Natural killer cell (primary cell): ENCODE data around the gene SLC9C1. TPM values are rescaled to one million over a fixed set of nuclear protein-coding genes. Genes with fewer than 3 reads are reported as not detected.

Experiments used
- ATAC-seq, 3 donors: fragments of 150-1000 bp in 2 of 3; fragments of 200-7000 bp in 1 of 3; cut with Tn5 transposase; 1 replicate in 1 of 3; 2 replicates in 2 of 3; pipeline ENCODE4 v1.10.0; 2021; ENCODE audit warnings: mild to moderate bottlenecking in 2 of 3, moderate library complexity in 2 of 3
- DNase-seq, 2 donors: peaks; one replicate each; pipeline versions ENCODE4 v3.0.0 to v3.0.0-alpha.2; 2013 to 2021; ENCODE audit warnings: mixed read lengths in 1 of 2
- H3K27ac ChIP-seq: one replicate; pipeline ENCODE4 v1.5.1; 2013; ENCODE audit warnings: mild to moderate bottlenecking, low read length
- H3K27me3 ChIP-seq: one replicate; pipeline ENCODE4 v1.6.1; 2013; ENCODE audit warnings: low read length; ENCODE audit not compliant: control insufficient read depth, insufficient read depth
- H3K36me3 ChIP-seq: one replicate; pipeline ENCODE4 v1.6.1; 2013; ENCODE audit warnings: low read length; ENCODE audit not compliant: control insufficient read depth, insufficient read depth
- H3K4me1 ChIP-seq: one replicate; pipeline ENCODE4 v1.6.1; 2013; ENCODE audit warnings: low read length; ENCODE audit not compliant: control insufficient read depth, insufficient read depth
- H3K4me3 ChIP-seq: one replicate; pipeline ENCODE4 v1.5.1; 2013; ENCODE audit warnings: low read length
- H3K9me3 ChIP-seq: one replicate; pipeline ENCODE4 v1.6.1; 2013; ENCODE audit warnings: low read length; ENCODE audit not compliant: control insufficient read depth, insufficient read depth
- H3K27ac Mint-ChIP-seq, 2 donors: one replicate each; pipeline ENCODE4 v1.8.0; 2022; ENCODE audit warnings: mild to moderate bottlenecking in 2 of 2, mixed read lengths in 2 of 2, moderate library complexity in 1 of 2
- H3K27me3 Mint-ChIP-seq, 2 donors: one replicate each; pipeline ENCODE4 v1.8.0; 2022; ENCODE audit warnings: low read depth in 2 of 2, mixed read lengths in 2 of 2
- H3K36me3 Mint-ChIP-seq: one replicate; pipeline ENCODE4 v1.8.0; 2022; ENCODE audit warnings: mixed read lengths
- H3K4me1 Mint-ChIP-seq, 2 donors: one replicate each; pipeline ENCODE4 v1.8.0; 2022; ENCODE audit warnings: mixed read lengths in 2 of 2
- H3K4me3 Mint-ChIP-seq: one replicate; pipeline ENCODE4 v1.8.0; 2022; ENCODE audit warnings: mild to moderate bottlenecking, moderate library complexity, mixed read lengths
- H3K9me3 Mint-ChIP-seq, 2 donors: one replicate each; pipeline ENCODE4 v1.8.0; 2022; ENCODE audit warnings: mixed read lengths in 2 of 2
- WGBS: methylation state at CpG from one replicate; pipeline ENCODE4 v1.1.7; 2013; ENCODE audit warnings: missing lambda C conversion rate; ENCODE audit not compliant: insufficient coverage; 5-methylcytosine and 5-hydroxymethylcytosine counted together
- intact Hi-C: fragments of 100-400 bp; cut with micrococcal nuclease; formaldehyde crosslinking; loops from one replicate; pipeline ENCODE4 v1.14.2; 2022
- total RNA-seq, 4 donors: library from RNA; stranded (reverse); fragments of 120-200 nt in 1 of 4; gene quantifications; one replicate each; pipeline versions ENCODE4 v1.2.3 to v1.2.4, GENCODE V29; 2013 to 2022
- TF ChIP-seq, protein P1 (sequence below): fragments of 200-600 bp; IDR thresholded peaks from one replicate; pipeline ENCODE4 v1.8.0; 2022; ENCODE audit warnings: antibody characterized with exemption

The SLC9C1 gene
- total RNA-seq, 3 donors from 2014 or later (not counting 1 experiment from before 2014, with no cell fraction given): not detected

GRCh38 chr3:112115161-112115739 is 178.8 kb downstream of the SLC9C1 start:
- intact Hi-C loops: no loop called here
- Mint-ChIP-seq H3K36me3 (no peaks in the 10 kb centered on the region), H3K9me3 (no peaks in the 10 kb centered on the region), H3K27me3 (peaks cover 0 to 2% of the 10 kb centered on the region in 2 donors), H3K4me1 (peaks cover 25 to 27% of the 10 kb centered on the region in 2 donors), H3K27ac (no peak overlapping the region), H3K4me3 (no peak overlapping the region)
- DNase-seq: no peak
- H3K27ac ChIP-seq: no peak overlapping the region
- no peaks in the 10 kb centered on the region for H3K27me3 ChIP-seq
- H3K4me1 ChIP-seq: peaks cover 17% of the 10 kb centered on the region
- TF ChIP-seq, protein P1, sequence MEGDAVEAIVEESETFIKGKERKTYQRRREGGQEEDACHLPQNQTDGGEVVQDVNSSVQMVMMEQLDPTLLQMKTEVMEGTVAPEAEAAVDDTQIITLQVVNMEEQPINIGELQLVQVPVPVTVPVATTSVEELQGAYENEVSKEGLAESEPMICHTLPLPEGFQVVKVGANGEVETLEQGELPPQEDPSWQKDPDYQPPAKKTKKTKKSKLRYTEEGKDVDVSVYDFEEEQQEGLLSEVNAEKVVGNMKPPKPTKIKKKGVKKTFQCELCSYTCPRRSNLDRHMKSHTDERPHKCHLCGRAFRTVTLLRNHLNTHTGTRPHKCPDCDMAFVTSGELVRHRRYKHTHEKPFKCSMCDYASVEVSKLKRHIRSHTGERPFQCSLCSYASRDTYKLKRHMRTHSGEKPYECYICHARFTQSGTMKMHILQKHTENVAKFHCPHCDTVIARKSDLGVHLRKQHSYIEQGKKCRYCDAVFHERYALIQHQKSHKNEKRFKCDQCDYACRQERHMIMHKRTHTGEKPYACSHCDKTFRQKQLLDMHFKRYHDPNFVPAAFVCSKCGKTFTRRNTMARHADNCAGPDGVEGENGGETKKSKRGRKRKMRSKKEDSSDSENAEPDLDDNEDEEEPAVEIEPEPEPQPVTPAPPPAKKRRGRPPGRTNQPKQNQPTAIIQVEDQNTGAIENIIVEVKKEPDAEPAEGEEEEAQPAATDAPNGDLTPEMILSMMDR: no peak
- 75% methylated on average over 6 of the region's 6 CpGs for WGBS
- H3K9me3 ChIP-seq: no peaks in the 10 kb centered on the region
- no peak for ATAC-seq
- no peak overlapping the region for H3K4me3 ChIP-seq
- H3K36me3 ChIP-seq: no peaks in the 10 kb centered on the region

- peaks cover 0 to 1% of the 10 kb centered on the region in 2 donors for H3K27me3 Mint-ChIP-seq
- intact Hi-C loops: no loop called here
- no peaks in the 10 kb centered on the region for H3K9me3 Mint-ChIP-seq
- peaks cover 19 to 23% of the 10 kb centered on the region in 2 donors for H3K4me1 Mint-ChIP-seq
- WGBS: 53% methylated on average over 3 of the region's 6 CpGs
- Histone ChIP-seq H3K27me3 (no peaks in the 10 kb centered on the region), H3K4me1 (peaks cover 13% of the 10 kb centered on the region), H3K27ac (no peak overlapping the region), H3K4me3 (no peak overlapping the region), H3K36me3 (no peaks in the 10 kb centered on the region), H3K9me3 (no peaks in the 10 kb centered on the region)
- DNase-seq (no peak), ATAC-seq (no peak)
- TF ChIP-seq, protein P1: no peak
- no peak overlapping the region for H3K4me3 Mint-ChIP-seq
- H3K27ac Mint-ChIP-seq: no peak overlapping the region
- H3K36me3 Mint-ChIP-seq: no peaks in the 10 kb centered on the region
These were observed 179.3 kb downstream of the SLC9C1 start for GRCh38 chr3:112114576-112115160.

- H3K27me3 ChIP-seq: no peaks in the 10 kb centered on the region
These were observed 182.1 kb downstream of the SLC9C1 start for GRCh38 chr3:112111785-112112402.

More at GRCh38 chr3:112111785-112112402, 182.1 kb downstream of the SLC9C1 start:
- Mint-ChIP-seq H3K36me3 (no peaks in the 10 kb centered on the region), H3K27me3 (no peaks in the 10 kb centered on the region), H3K27ac (no peak overlapping the region), H3K4me1 (peaks cover 10 to 18% of the 10 kb centered on the region in 2 donors), H3K9me3 (no peaks in the 10 kb centered on the region), H3K4me3 (no peak overlapping the region)
- WGBS: 4% methylated on average over 3 of the region's 3 CpGs
- ATAC-seq (peak; percentile 81 to 90 (median 87)), DNase-seq (peak; percentile 23 to 86)
- TF ChIP-seq, protein P1: peak; percentile 62
- no peaks in the 10 kb centered on the region for H3K36me3 ChIP-seq
- peaks cover 12% of the 10 kb centered on the region for H3K4me1 ChIP-seq
- H3K27ac ChIP-seq: no peak overlapping the region
- no peaks in the 10 kb centered on the region for H3K9me3 ChIP-seq
- no peak overlapping the region for H3K4me3 ChIP-seq
- intact Hi-C loops: loop anchor here (1.0 kb wide), 2 partner anchors 407 to 419 kb away; no protein-coding TSS in a partner anchor
